Activated CD8-positive, alpha-beta memory T cell treated with anti-CD3 and anti-CD28 coated beads, Interleukin-2, amount 50 U/mL, for 48 hours (primary cell): ENCODE data around the gene RHOC.

Experiments
- DNase-seq: peaks from one replicate; pipeline ENCODE4 v3.0.0-alpha.2; 2020

The RHOC gene

DNA sequence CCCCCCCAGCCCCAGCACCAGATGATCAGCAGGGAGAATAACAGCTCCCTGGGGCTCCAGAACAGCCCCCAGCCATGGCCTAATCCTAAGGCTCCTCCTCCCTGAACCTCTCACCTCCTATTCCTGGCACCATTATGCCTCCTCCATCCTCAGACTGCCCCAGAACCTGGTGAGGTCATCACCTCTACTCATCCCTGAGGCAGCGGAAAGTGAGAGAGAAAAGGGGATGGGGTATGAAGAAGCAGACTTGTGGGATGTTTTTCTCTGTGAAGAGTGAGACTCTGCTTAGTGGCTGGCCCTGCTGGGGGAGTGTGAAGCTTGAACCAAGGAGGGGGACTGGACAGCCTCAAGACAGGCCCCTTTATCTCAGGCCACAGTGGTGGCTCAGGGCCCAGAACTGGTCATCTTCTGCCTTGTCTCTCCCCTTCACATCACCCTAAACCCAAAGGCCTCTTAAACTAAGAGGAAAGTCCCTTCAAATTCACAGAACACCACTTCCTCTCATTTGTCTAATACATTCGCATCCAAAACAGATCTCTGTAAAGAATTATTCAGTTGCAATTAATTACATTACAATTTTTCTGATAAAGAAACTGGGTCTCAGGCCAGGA lies 10.4 kb upstream of the RHOC start:
- DNase-seq, result no peak

DNA sequence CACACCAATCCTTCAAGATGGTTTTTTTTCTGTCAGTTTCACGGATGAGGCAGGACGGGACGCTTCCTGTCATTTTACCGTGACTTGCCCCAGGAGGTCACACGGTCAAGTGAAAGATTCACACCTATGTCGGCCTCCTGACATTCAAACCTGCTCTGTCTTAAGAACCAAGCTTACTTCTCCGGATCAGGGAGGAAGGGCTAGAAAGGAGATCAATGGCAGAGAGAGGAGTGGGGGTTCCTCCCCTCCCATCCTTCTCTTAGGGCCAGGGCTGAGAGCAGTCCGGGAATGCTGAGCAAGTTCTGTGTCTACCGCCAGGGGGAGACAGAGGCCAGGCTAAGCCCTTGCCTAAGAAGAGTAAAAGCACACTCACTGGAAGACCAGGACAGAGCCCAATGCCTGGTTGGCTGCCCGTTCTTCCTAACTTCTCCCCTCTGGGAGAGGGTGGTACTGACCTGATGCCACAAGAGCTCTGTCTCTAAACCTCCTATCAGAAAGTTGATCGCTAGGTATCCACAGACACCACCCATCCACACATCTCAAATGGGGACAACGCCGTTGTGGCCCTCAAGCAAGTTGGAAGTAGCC lies 9.3 kb upstream of the RHOC start:
- peak; percentile 86 for DNase-seq

DNA sequence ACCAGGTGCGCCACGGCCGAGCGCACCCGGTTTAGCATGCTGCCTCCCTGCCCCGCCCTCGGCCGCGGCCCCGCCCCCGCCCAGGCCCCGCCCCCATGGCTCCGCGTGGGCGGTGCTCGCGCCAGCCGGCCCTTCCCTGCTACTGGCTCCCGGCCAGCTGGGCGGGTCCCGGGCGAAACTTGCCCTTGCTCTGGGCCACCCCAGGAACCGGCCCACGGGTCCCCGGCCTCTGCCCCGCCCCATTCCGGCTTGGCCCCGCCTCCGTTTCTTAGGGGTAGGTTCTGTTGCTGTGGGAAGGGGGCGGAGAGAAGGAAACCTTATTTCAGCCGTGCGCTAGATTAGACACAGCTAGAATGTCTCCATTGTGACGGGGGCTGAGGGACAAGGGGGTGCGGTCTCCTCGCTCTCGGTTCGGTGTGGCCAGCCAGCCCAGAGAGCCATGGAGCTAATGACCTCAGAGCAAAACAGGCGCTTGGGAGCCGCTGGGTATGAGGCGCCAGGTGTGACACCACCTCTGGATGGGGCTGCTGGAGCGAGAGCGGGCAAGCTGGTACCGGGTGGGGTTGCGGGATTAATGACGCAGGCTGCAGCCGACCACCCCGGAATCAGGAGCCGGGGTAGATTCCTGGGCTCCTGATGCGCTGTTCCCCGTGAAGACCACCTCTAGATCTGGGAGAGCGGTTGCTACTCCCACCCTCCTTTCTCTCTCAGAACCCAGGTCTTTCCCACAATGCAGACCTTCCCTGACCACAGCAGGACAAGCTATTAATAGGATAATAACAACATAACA lies 8.5 kb upstream of the RHOC start, which contains the start of gene PPM1J:
Gene PPM1J (minus strand): TSS at position 69 of the 790 bp plus-strand sequence. CDS start 31 bp downstream, at position 38.
- peak; percentile 98 for DNase-seq

DNA sequence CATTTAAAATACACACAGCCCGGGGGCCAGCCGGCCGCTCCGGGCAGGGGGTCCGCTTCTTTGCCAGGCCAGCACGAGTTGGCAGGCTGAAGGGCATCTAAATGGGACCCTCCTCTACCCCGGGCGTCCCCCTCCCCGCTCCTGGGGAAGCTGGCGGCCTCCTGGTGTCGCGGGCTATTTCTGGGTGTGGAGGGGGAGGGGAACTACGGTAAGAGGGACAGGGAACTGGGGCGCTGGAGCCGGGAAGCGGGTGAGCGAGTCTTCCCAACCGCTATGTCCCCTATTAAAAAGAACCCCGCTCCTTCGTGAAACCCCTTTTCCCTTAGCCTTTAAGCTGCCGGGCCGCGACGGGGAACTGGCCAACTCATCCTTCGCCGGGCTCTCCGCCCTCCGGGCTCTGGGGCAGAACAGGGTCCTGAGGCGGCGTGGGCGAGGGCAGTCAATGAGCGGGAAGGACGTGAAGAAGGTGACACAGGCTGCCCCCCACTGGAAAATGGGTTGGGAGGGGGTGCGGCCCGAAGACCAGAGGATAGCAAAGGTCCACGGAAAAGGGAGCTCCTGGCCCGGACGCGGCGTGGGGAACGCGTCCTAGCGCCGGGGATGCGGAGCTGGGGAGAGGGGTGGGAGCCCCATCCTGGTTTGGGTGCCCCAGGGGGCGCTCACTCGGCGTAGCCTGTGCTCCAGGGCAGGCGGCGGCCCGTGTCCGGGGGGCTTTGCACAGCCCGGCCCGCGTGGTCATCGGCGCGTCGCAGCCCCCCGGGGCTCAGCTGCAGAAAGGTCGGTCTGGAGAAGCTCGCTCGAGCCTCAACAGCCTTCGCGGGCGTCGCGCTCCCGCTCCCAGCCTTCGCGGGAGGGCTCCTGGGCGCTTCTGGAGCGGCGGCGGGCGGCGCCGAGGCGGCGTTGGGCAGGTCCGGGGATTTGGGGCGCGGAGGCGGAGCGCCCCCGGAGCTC lies 7.7 kb upstream of the RHOC start:
- peak; percentile 64 for DNase-seq

DNA sequence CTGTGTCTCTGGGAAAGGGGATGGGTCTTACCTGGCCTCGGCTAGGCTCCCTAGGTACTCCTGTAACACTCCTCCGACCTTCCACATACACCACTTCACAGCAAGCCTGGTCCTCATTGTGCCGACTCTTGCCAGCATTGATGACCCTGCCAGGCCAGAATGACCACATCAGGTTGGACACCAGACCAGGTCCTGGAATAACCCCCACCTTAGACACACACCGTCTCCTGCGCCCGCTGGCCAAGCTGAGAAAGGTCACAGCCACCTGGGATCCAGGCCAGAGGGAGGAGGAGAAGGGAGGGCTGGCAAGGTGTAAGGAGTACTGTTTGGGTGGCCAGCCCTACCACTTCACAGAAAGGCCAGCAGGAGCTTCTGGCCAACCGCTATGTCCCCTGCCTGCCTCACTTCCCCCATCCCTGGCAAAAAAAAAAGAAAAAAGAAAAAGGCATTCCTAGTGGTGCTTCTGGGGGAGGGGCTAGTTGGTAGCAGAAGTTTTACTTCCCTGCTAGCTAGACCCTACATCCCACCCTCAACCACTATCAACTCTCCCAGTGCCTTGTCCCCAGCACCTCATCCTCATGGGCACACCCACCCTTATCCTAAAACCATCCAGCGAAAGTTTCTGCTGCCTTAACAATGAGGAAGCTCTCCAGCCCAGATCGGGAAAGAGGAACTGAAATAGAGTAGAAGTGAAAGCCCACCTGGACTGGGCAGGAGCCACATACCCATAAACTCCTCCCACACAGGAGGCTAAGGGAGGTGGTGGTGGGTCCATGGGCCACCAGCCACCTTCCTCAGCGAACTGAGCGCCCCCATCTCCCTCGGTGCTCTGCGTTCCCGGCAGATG lies 6.8 kb upstream of the RHOC start:
- no peak for DNase-seq

DNA sequence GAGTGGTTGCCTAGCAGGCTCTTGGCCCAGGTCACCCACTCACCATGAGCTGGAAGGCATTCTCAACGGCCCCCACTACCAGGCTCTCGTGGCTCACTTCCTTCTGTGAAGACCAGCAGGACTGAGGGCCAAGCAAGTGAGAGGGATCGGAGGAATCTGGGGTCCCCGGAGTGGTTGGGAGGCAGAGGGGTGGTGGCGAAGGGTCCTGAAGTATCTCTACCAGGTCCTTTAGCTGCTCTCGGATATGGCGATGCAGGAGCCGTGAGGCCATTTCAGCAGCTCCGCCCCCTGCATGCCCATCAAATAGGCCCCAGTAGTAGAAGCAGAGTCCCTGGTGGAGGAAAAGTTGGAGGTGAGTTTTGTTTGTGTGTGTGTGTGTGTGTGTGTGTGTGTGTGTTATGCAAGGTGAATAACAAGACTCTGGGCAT lies 5.8 kb upstream of the RHOC start:
- DNase-seq, result no peak

DNA sequence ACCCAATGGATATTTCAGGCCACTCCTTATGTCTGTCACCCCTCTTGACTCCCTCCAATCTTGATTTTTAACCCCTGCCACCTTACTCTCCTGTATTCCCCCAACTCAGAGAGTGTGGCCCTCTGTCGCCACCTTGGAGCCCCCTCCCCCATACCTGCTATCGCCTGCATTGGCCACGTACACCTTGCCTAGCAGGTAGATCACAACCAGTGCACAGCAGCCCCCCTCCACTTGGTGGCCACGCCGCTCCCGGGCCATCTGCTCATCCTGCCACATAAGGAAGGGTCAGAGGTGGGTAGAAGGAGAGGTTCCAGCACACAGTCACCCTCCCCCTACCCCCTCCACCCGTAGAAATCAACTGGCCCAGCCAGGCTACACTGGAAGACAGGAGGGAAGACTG lies 5.3 kb upstream of the RHOC start:
- no peak for DNase-seq

DNA sequence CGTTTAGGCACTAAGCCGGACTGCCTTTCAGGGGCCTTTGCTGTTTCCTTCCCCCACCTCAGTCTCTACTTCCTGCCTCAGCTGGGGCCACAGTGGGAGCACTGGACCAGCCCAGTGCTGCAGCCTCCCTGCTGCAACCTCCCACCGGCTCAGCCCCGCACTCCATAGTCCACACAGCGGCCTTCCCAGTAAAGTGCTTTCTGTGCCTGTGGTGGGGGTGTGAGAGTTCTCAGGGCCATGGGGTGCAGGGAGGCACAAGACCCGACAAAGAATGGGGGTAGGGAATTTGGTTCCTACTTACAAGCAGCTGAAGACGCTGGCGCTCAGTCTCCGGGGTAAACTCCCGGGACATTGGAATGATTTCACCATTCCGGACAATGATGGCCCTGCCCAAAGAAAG lies 4.7 kb upstream of the RHOC start:
- DNase-seq, result no peak

DNA sequence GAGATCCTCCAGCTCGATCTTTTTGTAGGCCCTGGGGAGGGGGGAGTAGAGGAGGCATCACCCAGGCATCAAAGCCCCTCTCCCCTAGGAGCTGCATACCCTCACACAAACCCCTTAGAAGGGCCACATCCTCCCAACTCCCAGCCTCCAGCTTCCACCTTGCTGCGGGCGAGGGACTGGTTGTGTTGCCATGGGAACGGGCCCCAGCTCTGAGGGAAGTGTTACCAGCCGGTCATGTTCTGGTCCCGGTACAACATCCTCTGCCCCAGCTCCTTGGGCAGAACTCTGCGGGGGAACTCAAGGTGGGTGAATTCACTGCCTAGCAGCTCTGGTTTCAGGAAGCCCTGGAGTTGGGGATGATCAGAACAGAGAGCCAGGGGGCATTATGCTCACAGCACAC lies 4.1 kb upstream of the RHOC start:
- no peak for DNase-seq

DNA sequence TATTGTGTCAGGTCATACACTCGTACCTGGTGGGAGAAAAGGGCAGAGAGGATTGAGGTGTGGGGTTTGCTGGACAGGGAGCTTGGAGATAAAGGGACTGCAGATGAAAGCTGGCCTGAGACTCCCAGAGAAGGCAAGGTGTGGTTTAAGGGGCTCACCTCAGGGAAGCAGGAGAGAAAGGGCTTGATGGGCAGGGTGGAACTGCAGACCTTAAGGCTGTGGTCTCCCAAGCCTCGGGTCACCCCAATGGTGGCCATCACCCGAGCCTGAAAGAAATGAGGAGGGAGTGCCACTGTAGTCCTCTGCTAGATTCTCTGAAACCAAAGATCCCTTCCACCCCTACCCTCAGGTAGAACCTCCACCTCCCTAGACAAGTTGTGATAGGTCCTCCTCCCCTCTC lies 3.7 kb upstream of the RHOC start:
- no peak for DNase-seq

DNA sequence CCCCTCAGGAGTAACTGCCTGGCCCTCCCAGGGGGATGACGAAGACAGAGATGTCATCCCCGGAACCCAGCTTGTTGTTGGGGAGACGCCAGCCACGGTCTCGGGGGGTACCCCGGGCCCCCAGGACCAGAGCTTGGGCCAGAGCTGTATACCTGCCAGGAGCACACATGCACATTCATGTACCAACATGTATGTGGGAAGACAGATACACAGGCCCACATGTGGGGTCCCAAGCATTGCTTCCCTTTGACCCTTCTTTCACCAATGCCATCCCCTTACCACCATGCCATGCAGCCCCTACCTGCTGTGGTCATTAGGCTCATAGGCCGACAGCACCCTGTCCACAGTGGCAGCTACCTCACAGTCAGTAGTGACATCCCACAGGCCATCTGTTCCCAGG lies 3.2 kb upstream of the RHOC start:
- DNase-seq, result no peak

DNA sequence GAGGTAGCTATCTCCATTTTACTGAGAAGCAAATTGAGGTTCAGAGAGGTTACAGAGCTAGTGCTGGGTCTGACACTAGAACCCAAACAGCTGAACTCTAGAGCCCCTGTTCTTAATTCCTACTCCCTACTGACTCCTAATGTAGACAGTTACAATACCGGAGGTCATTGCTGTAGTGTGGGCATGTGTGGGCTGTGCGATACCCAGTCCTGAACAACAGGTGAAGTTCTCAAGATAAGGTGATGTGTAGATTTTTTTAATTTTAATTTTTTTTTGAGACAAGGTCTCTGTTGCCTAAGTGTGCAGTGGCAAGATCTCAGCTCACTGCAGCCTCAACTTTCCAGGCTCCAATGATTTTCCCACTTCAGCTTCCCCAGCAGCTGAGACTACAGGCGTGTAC lies 1.6 kb upstream of the RHOC start:
- no peak for DNase-seq

DNA sequence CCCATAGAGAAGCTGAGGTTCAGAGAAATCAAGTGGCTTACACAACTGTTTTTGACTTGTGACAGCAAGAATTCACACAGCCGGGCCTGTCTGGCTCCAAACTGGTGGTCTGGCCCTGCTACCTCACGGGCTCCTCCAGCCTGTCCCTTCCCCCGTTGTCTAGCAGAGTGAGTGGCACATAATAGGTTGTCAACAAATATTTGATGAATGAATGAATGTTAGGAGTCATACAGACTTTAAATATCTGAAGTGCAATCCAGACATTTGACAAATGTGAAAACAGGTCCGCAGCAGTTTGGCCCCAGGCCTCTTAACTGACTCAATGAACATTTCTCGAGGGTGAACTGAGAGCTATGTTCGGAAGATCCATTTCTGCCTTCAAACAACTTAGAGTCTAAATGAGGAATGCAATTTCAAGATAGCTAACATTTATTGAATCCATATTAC lies 1.1 kb upstream of the RHOC start:
- DNase-seq, result no peak

DNA sequence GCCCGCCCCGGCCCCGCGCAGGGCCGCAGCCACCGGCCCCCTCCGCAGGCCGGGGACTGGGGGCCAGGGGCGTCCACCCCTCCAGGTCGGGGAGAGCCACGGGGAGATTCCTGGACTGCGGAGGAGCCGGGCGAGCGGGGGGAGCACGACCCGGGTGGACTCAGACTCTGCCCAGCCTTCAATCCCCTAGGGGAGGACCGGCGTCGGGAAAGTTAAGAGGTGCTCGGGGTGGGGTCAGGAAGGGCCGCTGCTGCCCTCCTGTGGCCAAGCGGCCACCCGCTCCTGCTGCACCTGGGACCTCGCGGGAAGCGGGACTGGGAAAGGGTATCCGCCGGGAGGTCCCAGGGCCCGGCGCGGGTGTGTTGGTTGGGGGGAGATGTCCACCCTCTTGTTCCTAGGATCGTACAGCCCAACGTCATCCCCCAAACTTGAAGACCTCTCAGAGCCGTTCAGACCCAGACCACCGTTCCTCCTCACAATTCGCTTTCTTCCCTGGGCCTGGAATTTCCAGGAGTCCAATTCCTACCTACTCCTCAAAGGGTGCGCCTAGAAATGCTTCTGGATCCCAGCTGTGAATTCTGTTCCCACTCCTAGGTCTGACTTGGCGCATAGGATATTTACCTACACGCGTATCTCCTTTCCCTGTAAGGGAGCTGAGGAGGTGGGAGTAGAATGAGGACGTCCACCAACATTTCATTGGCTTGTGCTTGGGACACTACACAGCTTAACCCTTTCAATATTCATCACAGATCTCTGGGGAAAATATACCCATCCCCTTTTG lies 484 bp upstream of the RHOC start:
- DNase-seq, result peak; percentile 82

DNA sequence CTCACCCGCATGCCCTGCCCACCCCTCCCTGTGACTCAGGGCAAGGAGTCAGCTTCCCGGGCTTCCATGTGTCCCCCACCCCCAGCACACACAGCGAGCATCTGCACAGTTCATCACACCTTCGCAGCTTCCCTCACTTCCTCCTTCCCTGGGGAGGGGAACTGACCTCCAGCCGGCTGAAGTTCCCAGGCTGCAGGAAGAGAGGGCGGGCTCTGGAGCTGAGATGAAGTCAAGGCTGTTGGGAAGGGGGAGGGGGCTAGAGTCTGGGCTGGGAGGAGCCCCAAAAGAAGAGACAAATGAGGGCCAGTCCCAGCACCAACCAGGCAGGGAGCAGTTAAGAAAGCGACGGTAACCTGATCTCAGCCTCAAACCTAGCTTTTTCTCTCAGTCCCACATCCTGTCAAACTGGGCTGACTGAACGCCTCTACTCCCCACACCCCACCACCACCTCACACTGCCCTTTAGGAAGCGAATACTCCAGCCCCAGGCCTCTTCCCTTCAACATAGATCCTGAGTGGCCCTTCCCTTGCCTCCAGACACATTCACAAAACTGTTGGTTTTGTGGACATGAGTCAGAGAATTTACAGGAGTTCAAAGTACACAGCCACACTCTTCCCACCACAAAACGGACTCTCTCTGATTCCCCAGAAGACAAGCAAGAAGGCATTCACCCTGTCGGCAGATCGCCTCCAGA lies 1.8 kb downstream of the RHOC start:
- peak; percentile 71 for DNase-seq

DNA sequence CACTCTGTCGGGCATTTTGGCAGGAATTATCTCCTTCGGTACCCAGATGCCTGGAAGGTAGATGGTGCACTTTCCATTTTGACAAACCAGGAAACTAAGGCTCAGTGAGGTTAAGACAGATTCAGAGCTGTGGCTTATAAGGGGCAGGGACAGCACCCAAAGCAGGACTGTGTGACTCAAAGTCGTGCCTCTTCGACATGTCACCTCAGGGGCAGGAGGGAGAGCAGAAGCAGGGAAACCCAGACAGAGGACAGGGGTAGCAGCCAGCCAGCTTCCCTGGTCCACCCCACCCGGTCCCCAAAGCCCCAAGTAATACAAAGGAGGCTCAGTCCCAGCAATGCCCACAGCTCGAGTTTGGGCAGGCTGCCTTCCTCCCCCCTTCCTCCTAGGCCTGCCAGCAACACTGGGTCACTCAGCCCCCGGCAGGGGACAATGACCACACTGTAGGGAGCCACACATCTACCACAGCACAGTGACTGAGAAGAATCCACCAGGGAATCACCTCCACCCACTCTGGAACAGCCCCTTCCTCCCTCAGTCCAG lies 2.5 kb downstream of the RHOC start:
- peak; percentile 69 for DNase-seq

DNA sequence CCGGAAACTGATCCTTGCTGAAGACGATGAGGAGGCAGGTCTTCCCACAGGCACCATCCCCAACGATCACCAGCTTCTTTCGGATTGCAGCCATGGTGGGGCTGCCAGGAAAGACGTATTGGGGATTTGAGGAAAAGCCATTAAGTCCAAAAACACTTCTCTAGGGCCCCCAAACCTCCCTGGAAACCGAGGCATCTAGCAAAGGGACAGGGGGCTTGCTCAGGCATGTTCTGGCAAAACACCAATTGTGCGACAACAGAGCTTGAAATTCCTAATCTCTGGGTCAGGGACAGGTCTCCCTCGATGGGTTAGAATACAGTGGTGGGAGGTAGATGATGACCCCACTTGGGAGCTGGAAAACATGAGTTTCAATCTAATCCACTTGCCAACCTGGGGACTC lies 3.2 kb downstream of the RHOC start:
- DNase-seq, result no peak

DNA sequence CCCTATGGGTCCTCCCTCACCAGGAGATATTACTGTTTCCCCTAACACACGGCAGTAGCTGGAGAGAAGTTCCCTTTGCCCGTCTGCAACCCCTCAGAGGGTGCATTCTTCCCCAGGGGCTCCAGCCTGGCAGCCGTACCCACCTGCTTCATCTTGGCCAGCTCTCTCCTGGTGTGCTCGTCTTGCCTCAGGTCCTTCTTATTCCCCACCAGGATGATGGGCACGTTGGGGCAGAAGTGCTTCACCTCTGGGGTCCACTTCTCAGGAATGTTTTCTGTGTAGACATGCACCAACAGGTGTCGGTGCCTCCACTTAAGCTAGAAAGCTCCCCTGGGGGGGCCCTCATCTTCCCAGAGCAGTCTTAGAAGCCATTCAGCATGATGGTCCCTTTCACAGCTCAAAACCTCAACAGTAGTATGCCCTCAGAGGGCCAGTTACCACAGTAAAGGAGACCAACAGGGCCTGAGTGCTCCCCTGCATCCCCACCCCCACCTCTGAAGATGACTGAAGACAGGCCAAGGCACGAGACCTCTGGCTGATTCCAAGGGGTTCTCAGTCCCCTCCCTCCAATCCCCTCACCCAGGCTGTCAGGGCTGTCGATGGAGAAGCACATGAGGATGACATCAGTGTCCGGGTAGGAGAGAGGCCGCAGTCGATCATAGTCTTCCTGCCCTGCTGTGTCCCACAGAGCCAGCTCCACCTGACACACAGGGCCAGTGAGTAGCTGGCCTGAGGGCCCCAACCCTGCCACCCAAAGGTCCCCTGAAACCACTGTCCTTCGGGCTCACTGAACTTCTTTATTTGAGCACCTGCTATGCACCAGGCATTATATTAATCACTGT lies 4.3 kb downstream of the RHOC start:
- no peak for DNase-seq

DNA sequence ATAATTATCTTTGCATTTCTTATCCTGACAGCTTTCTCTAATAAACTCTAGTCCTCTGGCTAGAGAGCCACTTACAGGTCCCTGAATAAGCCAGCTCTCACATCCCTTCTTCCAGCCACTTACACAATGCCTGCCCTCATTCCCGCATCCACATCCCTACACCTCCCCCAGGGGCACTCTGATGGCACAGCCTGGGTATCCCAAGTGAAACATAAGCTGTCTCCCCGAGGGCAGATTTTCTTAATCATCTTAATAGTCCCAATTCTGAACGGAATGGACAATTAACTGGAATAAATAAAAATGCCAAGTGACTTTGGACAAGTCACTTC lies 4.9 kb downstream of the RHOC start:
- DNase-seq, result no peak
